Activated CD4-positive, CD25-positive, alpha-beta regulatory T cell treated with anti-CD3 and anti-CD28 coated beads, Interleukin-2, amount 50 U/mL, for 16 hours (primary cell): ENCODE results near the gene PHF21B.

ENCODE experiments used
- DNase-seq: peaks from one replicate; pipeline ENCODE4 v3.0.0-alpha.2; 2020; ENCODE audit warnings: low read depth, low spot score

PHF21B gene

GRCh38 chr22:44990810-44991209 lies 19.0 kb downstream of the PHF21B start:
- DNase-seq, result no peak

- DNase-seq, result no peak
Observed at GRCh38 chr22:44990328-44990727, 19.5 kb downstream of the PHF21B start.

- DNase-seq, result no peak
Observed at GRCh38 chr22:44988671-44989070, 21.1 kb downstream of the PHF21B start.

GRCh38 chr22:44986926-44987325 lies 22.9 kb downstream of the PHF21B start:
- DNase-seq, result no peak

- DNase-seq, result no peak
Observed at GRCh38 chr22:44985906-44986527, 23.8 kb downstream of the PHF21B start.

GRCh38 chr22:44983878-44984482 lies 25.8 kb downstream of the PHF21B start:
- DNase-seq, result no peak

- DNase-seq, result no peak
Observed at GRCh38 chr22:44982445-44982844, 27.4 kb downstream of the PHF21B start.

- no peak for DNase-seq
Observed at GRCh38 chr22:44981857-44982256, 27.9 kb downstream of the PHF21B start.

GRCh38 chr22:44979154-44979553 lies 30.7 kb downstream of the PHF21B start:
- no peak for DNase-seq

- DNase-seq, result peak; percentile 12
Observed at GRCh38 chr22:44975427-44976262, 34.2 kb downstream of the PHF21B start.

GRCh38 chr22:44974454-44974853 lies 35.4 kb downstream of the PHF21B start:
- no peak for DNase-seq

- no peak for DNase-seq
Observed at GRCh38 chr22:44973829-44974228, 36.0 kb downstream of the PHF21B start.

GRCh38 chr22:44972363-44973083 lies 37.3 kb downstream of the PHF21B start:
- no peak for DNase-seq

- no peak for DNase-seq
Observed at GRCh38 chr22:44971651-44972362, 38.0 kb downstream of the PHF21B start.

GRCh38 chr22:44970291-44970690 lies 39.5 kb downstream of the PHF21B start:
- DNase-seq, result no peak

- no peak for DNase-seq
Observed at GRCh38 chr22:44969817-44970216, 40.0 kb downstream of the PHF21B start.

GRCh38 chr22:44968736-44969135 lies 41.1 kb downstream of the PHF21B start:
- no peak for DNase-seq

- no peak for DNase-seq
Observed at GRCh38 chr22:44965171-44965570, 44.6 kb downstream of the PHF21B start.

GRCh38 chr22:44964722-44965078 lies 45.1 kb downstream of the PHF21B start:
- DNase-seq, result no peak

- DNase-seq, result no peak
Observed at GRCh38 chr22:44963832-44964721, 45.7 kb downstream of the PHF21B start.
